Activated CD8-positive, alpha-beta T cell treated with anti-CD3 and anti-CD28 coated beads for 36 hours (primary cell): ENCODE measurements around the gene NUP214. TPM values are rescaled to one million over a fixed set of nuclear protein-coding genes. Genes with fewer than 3 reads are reported as not detected.

Experiments used
- ATAC-seq: fragments of 200-7000 bp; cut with Tn5 transposase; one replicate; pipeline ENCODE4 v1.10.0; 2021; ENCODE audit warnings: mild to moderate bottlenecking, moderate library complexity
- CTCF ChIA-PET: fragments of 350-600 bp; sonication (Branson Sonifier 250); formaldehyde crosslinking; loops from one replicate; lab custom pipeline; 2021; ENCODE audit warnings: antibody characterized with exemption; lab: Charles Lee
- POLR2A ChIA-PET: fragments of 350-600 bp; sonication (Branson Sonifier 250); formaldehyde crosslinking; loops from one replicate; lab custom pipeline; 2021; ENCODE audit warnings: antibody characterized with exemption; lab: Charles Lee
- DNase-seq: peaks from one replicate; pipeline ENCODE4 v3.0.0-alpha.2; 2020
- H3K27ac Mint-ChIP-seq: one replicate; pipeline ENCODE4 v1.8.0; 2021; ENCODE audit warnings: mild to moderate bottlenecking, mixed read lengths
- H3K27me3 Mint-ChIP-seq: one replicate; pipeline ENCODE4 v1.8.0; 2021; ENCODE audit warnings: mixed read lengths
- H3K36me3 Mint-ChIP-seq: one replicate; pipeline ENCODE4 v1.8.0; 2021; ENCODE audit warnings: low read depth, mixed read lengths
- H3K4me1 Mint-ChIP-seq: one replicate; pipeline ENCODE4 v1.8.0; 2021; ENCODE audit warnings: low read depth, mixed read lengths
- H3K4me3 Mint-ChIP-seq: one replicate; pipeline ENCODE4 v1.8.0; 2021; ENCODE audit warnings: mild to moderate bottlenecking, moderate library complexity, mixed read lengths
- H3K9me3 Mint-ChIP-seq: one replicate; pipeline ENCODE4 v1.8.0; 2021; ENCODE audit warnings: mixed read lengths
- intact Hi-C: fragments of 100-400 bp; cut with micrococcal nuclease; formaldehyde crosslinking; loops from one replicate; pipeline ENCODE4 v1.10.0; 2022
- total RNA-seq, 2 experiments: library from RNA; stranded (reverse); gene quantifications; one replicate each; pipeline ENCODE4 v1.2.3, GENCODE V29; 2021
- TF ChIP-seq, protein P1 (sequence below): fragments of 200-600 bp; IDR thresholded peaks from one replicate; pipeline ENCODE4 v1.8.0; 2022; ENCODE audit warnings: antibody characterized with exemption, mild to moderate bottlenecking

NUP214 gene
- total RNA-seq, 2 experiments from 2014 or later = 57.6 to 58.3 TPM

DNA sequence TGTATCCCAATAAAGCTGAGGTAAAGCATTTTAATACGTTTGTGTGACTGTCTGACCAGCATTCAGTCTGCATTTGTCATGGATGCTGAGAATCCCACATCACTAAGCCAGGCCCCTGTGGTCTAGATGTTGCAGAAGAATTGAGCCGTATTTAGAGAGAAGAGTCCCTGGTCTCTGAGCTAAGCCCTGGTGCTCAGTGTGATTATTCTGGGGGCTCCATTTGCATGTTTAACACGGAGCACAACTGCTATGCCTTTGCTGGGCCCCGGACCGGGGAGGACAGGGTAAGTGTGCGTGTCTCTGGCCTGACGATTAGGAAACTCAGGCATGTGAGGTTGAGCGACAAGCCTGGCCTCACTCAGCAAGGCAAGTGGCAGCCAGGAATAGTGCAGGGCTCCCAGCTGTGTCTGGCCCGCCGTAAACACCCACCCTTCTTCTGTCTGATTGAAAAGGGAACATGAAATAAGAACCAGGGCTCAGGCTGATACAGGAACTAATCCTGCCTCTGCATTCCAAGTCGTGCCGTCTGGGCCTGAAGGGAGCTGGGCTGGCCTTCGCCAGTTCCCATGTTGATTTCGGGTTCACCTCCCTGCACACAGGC lies 128.6 kb downstream of the NUP214 start:
- no peaks in the 10 kb centered on the region for H3K27me3 Mint-ChIP-seq
- DNase-seq (no peak), ATAC-seq (no peak)
- intact Hi-C loops = loop anchor here (10.0 kb wide), 1 partner anchor 481 kb away; no protein-coding TSS in a partner anchor
- H3K36me3 Mint-ChIP-seq = peaks cover 5% of the 10 kb centered on the region
- H3K4me3 Mint-ChIP-seq = peak overlapping the region; percentile 30
- ChIA-PET POLR2A (interaction anchor here (1.1 to 11.5 kb wide), 3 partner anchors 16 to 247 kb away, joined by 3 to 310 read pairs (median 46); partner anchors contain the start of gene FAM78A), CTCF (interaction anchor here (1.0 to 5.2 kb wide), 4 partner anchors 16 to 83 kb away, joined by 3 to 29 read pairs (median 10); partner anchors contain the start of gene FAM78A)
- no peaks in the 10 kb centered on the region for H3K9me3 Mint-ChIP-seq
- peak overlapping the region; percentile 90 for H3K27ac Mint-ChIP-seq
- TF ChIP-seq, protein P1, sequence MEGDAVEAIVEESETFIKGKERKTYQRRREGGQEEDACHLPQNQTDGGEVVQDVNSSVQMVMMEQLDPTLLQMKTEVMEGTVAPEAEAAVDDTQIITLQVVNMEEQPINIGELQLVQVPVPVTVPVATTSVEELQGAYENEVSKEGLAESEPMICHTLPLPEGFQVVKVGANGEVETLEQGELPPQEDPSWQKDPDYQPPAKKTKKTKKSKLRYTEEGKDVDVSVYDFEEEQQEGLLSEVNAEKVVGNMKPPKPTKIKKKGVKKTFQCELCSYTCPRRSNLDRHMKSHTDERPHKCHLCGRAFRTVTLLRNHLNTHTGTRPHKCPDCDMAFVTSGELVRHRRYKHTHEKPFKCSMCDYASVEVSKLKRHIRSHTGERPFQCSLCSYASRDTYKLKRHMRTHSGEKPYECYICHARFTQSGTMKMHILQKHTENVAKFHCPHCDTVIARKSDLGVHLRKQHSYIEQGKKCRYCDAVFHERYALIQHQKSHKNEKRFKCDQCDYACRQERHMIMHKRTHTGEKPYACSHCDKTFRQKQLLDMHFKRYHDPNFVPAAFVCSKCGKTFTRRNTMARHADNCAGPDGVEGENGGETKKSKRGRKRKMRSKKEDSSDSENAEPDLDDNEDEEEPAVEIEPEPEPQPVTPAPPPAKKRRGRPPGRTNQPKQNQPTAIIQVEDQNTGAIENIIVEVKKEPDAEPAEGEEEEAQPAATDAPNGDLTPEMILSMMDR = no peak
- peaks cover 51% of the 10 kb centered on the region for H3K4me1 Mint-ChIP-seq

DNA sequence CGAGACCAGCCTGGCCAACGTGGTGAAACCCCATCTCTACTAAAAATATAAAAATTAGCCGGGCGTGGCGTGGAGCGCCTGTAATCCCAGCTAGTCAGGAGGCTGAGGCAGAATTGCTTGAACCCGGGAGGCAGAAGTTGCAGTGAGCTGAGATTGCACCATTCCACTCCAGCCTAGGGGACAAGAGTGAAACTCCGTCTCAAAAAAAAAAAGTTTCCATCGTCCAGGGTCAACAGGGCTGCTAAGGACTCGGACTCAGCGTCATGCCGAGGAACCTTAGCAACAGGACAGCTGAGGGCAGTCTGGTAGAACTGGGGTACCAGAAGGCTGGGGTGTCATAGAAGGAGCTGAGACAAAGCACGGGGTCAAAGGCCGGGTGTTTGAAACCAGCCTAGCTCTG lies 129.2 kb downstream of the NUP214 start:
- peak; percentile 1 for DNase-seq
- POLR2A ChIA-PET = interaction anchor here (0.6 to 11.5 kb wide), 5 partner anchors 16 to 371 kb away, joined by 3 to 310 read pairs (median 3); partner anchors contain the start of gene FAM78A
- no peaks in the 10 kb centered on the region for H3K27me3 Mint-ChIP-seq
- no peak for ATAC-seq
- peaks cover 51% of the 10 kb centered on the region for H3K4me1 Mint-ChIP-seq
- intact Hi-C loops = loop anchor here (10.0 kb wide), 1 partner anchor 480 kb away; no protein-coding TSS in a partner anchor
- H3K36me3 Mint-ChIP-seq = peaks cover 5% of the 10 kb centered on the region
- TF ChIP-seq, protein P1 = no peak
- H3K9me3 Mint-ChIP-seq = no peaks in the 10 kb centered on the region
- CTCF ChIA-PET = interaction anchor here (1.0 to 5.2 kb wide), 3 partner anchors 15 to 82 kb away, joined by 3 to 29 read pairs (median 16); partner anchors contain the start of gene FAM78A
- peak overlapping the region; percentile 57 for H3K27ac Mint-ChIP-seq
- peak overlapping the region; percentile 91 for H3K4me3 Mint-ChIP-seq

DNA sequence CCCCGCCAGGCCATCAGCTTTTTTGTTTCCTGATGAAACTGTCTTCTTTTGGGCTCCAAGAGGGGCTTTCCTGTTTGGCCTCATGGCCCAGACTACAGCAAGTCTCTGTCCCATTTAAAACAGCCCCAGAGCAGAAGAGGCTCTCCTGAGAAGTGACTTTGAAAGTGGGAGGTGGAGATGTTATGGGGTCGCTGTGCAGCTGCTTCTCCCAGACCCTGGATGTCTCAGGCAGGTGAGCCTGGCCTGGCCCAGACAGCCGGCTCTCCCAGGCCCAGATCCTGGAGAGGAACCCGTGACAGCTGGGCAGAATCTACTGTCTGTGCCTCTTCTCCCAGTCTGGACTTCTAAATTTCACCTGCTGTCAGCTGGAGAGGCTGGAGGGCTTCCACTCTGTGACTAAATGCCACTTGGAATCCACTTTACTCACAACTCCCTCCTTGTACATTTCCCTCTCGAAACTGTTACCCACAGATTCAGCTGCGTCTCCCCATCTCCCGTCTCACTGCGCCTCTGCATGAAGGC lies 130.4 kb downstream of the NUP214 start:
- TF ChIP-seq, protein P1 = no peak
- Mint-ChIP-seq H3K27ac (peak overlapping the region; percentile 100), H3K4me1 (peaks cover 51% of the 10 kb centered on the region), H3K9me3 (no peaks in the 10 kb centered on the region), H3K4me3 (peak overlapping the region; percentile 91), H3K36me3 (peaks cover 10% of the 10 kb centered on the region), H3K27me3 (no peaks in the 10 kb centered on the region)
- POLR2A ChIA-PET = interaction anchor here (0.7 to 11.5 kb wide), 7 partner anchors 15 to 1099 kb away, joined by 3 to 310 read pairs (median 5); partner anchors contain the start of genes FAM78A and SETX
- DNase-seq (peak; percentile 33), ATAC-seq (no peak)
- CTCF ChIA-PET = interaction anchor here (1.4 to 5.2 kb wide), 6 partner anchors 11 to 81 kb away, joined by 3 to 29 read pairs (median 8); partner anchors contain the start of gene FAM78A
- intact Hi-C loops = loop anchor here (10.0 kb wide), 1 partner anchor 479 kb away; no protein-coding TSS in a partner anchor

DNA sequence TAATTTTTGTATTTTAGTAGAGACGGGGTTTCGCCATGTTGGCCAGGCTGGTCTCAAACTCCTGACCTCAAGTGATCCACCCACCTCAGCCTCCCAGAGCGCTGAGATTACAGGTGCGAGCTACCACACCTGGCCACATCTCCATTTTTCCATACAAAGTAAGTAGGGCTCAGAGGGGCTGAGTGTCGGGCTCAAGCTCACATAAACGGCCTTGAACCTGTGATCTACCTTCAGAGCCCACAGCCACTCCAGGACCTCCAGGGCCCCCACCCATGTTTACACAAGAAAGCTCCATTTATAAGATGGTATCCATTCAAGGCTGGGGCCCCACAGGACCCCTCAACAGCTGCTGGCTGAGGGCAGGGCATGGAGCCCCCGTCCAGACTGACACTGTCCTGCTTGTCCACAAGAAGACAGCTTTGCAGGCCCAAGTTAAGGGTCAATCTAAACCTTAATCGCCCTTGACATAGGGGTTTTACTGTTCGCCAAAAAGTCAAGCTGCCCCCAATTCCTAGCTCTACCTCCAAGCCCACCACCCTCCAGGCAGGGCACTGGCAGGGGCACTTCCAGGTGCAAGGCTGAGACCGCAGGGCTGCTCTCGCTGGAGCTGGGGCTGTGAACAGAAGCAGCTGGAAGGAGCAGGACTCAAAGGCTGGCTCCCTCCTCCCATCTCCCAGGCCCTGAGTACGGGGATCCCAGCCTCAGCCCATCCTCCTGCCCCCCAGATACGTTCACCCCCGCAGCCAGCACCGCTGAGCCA lies 132.1 kb downstream of the NUP214 start:
- Mint-ChIP-seq H3K4me3 (peak overlapping the region; percentile 91), H3K9me3 (no peaks in the 10 kb centered on the region), H3K4me1 (peaks cover 49% of the 10 kb centered on the region), H3K27me3 (no peaks in the 10 kb centered on the region), H3K36me3 (peaks cover 21% of the 10 kb centered on the region), H3K27ac (peak overlapping the region; percentile 100)
- TF ChIP-seq, protein P1 = no peak
- CTCF ChIA-PET = interaction anchor here (1.3 to 5.2 kb wide), 8 partner anchors 9 to 81 kb away, joined by 3 to 29 read pairs (median 5); partner anchors contain the start of gene FAM78A
- DNase-seq (peak; percentile 10), ATAC-seq (no peak)
- intact Hi-C loops = loop anchor here (10.0 kb wide), 1 partner anchor 477 kb away; no protein-coding TSS in a partner anchor
- POLR2A ChIA-PET = interaction anchor here (0.6 to 11.5 kb wide), 7 partner anchors 10 to 115 kb away, joined by 3 to 310 read pairs (median 6); partner anchors contain the start of gene FAM78A
